IPS-15b (cell line): ENCODE data around the gene AKR1B15.
"Not testable (repeated sequence)": the region's sequence is repeated elsewhere in the genome, so short reads cannot be mapped to it uniquely, and the experiment has no call there.

Source experiments
- H3K27me3 ChIP-seq: one replicate; pipeline ENCODE4 v1.6.1; 2013; ENCODE audit warnings: low read length; ENCODE audit not compliant: control insufficient read depth, insufficient read depth
- H3K36me3 ChIP-seq: one replicate; pipeline ENCODE4 v1.6.1; 2013; ENCODE audit warnings: low read length; ENCODE audit not compliant: control insufficient read depth, insufficient read depth
- H3K4me1 ChIP-seq: one replicate; pipeline ENCODE4 v1.6.1; 2013; ENCODE audit warnings: mild to moderate bottlenecking, low read length; ENCODE audit not compliant: control insufficient read depth, insufficient read depth
- H3K4me3 ChIP-seq: one replicate; pipeline ENCODE4 v1.5.1; 2013; ENCODE audit warnings: low read depth, low read length
- H3K9ac ChIP-seq: one replicate; pipeline ENCODE4 v1.6.1; 2013; ENCODE audit warnings: low read depth, mild to moderate bottlenecking, low read length
- H3K9me3 ChIP-seq: one replicate; pipeline ENCODE4 v1.6.1; 2013; ENCODE audit warnings: mild to moderate bottlenecking, low read length; ENCODE audit not compliant: control insufficient read depth, insufficient read depth

Gene AKR1B15

DNA sequence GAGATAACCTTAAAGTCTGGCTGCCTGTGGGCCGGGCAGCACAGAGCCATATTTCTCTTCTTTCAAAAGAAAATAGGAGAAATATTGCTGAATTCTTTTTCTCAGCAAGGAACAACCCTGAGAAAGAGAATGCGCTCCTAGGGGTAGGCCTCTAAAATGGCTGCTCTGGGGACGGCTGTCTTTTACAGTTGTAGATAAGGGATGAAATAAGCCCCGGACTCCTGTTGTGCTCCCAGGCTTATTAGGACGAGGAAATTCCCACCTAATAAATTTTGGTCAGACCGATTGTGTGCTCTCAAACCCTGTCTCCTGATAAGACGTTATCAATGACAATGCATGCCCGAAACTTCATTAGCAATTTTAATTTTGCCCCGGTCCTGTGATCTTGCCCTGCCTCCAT lies 21.1 kb downstream of the AKR1B15 start:
- not testable (repeated sequence) for H3K4me3 ChIP-seq, H3K27me3 ChIP-seq, H3K9ac ChIP-seq, H3K36me3 ChIP-seq, H3K9me3 ChIP-seq, H3K4me1 ChIP-seq

DNA sequence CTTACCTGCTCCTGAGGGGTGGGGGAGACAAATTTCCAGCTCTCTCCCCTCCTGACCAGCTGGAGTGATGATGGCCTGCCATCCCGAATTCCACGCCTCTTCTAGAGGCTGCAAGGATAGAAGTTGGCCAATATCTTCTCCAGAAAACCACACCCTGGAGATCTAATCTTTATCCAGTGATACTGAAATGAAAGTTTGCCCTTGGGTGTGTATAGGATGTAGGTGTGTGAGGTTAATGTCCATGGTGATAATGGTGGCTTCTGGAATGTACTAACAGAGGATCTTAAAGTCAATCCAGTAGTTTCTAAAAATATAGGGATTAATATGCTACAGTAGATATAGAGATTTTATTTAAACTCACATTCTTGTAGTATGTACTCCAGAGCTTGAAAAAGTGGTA lies 22.2 kb downstream of the AKR1B15 start:
- no peak overlapping the region for H3K4me3 ChIP-seq
- H3K9me3 ChIP-seq: no peaks in the 10 kb centered on the region
- no peak overlapping the region for H3K9ac ChIP-seq
- H3K36me3 ChIP-seq: no peaks in the 10 kb centered on the region
- no peaks in the 10 kb centered on the region for H3K4me1 ChIP-seq
- H3K27me3 ChIP-seq: no peaks in the 10 kb centered on the region

DNA sequence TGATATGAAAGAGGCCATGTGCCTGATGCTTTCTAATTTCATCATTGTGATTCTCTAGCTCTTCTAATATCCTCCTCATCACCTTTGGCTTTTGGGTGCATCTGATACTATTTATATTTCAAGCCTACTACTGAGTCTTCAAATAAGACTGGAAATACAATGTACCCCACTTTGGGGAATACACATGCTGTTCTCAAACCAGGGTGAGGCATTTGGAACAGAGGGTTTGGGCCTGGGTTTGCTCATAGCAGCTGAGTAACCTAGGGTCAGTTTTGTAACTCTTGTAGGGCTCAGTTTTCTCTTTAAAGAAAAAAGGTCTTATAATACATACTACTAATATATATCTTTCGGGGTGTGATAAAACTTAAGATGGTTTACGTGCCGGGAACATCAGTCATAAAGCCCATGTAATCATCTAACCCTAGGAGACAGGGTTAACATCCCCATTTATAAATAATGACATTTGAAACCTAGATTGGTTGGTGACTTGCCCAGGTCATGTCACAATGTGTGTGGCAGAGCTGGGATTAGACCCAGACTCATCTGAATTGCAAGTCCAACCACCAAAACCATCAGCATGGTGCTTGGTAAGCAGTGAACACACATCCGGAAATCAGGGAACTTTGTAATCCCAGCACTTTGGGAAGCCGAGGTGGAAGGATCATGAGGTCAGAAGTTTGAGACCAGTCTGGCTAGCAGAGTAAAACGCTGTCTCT lies 23.0 kb downstream of the AKR1B15 start:
- Histone ChIP-seq H3K4me3 (no peak overlapping the region), H3K27me3 (no peaks in the 10 kb centered on the region), H3K9me3 (no peaks in the 10 kb centered on the region), H3K4me1 (no peaks in the 10 kb centered on the region), H3K9ac (no peak overlapping the region), H3K36me3 (no peaks in the 10 kb centered on the region)

- H3K27me3 ChIP-seq: peaks cover 2% of the 10 kb centered on the region
- no peaks in the 10 kb centered on the region for H3K36me3 ChIP-seq
- H3K9ac ChIP-seq: no peak overlapping the region
- H3K9me3 ChIP-seq: no peaks in the 10 kb centered on the region
- no peaks in the 10 kb centered on the region for H3K4me1 ChIP-seq
- no peak overlapping the region for H3K4me3 ChIP-seq
Measured at GRCh38 chr7:134574322-134574721, 25.4 kb downstream of the AKR1B15 start.

- no peaks in the 10 kb centered on the region for H3K4me1 ChIP-seq
- no peak overlapping the region for H3K9ac ChIP-seq
- H3K9me3 ChIP-seq: no peaks in the 10 kb centered on the region
- no peaks in the 10 kb centered on the region for H3K36me3 ChIP-seq
- no peak overlapping the region for H3K4me3 ChIP-seq
- H3K27me3 ChIP-seq: peaks cover under 1% of the 10 kb centered on the region
Measured at GRCh38 chr7:134584290-134584689, 35.4 kb downstream of the AKR1B15 start.

DNA sequence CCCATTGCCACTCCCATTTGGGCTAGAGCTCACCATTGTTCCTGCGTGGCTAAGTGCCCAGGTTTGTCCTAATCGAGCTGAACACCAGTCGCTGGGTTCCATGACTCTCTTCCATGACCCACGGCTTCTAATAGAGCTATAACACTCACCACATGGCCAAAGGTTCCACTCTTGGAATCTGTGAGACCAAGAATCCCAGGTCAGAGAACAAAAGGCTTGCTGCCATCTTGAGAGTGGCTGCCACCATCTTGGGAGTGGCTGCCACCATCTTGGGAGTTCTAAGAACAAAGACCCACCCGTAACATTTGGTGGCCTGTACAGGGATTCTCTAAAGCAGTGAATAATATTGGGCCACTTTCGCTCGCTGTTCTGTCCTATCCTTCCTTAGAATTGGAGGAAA lies 37.0 kb downstream of the AKR1B15 start:
- Histone ChIP-seq H3K36me3 (no peaks in the 10 kb centered on the region), H3K27me3 (no peaks in the 10 kb centered on the region), H3K4me1 (no peaks in the 10 kb centered on the region), H3K9ac (no peak overlapping the region), H3K9me3 (no peaks in the 10 kb centered on the region), H3K4me3 (no peak overlapping the region)

GRCh38 chr7:134587750-134588149 lies 38.8 kb downstream of the AKR1B15 start:
- Histone ChIP-seq H3K4me1 (no peaks in the 10 kb centered on the region), H3K9ac (no peak overlapping the region), H3K9me3 (no peaks in the 10 kb centered on the region), H3K36me3 (no peaks in the 10 kb centered on the region), H3K27me3 (no peaks in the 10 kb centered on the region), H3K4me3 (no peak overlapping the region)

DNA sequence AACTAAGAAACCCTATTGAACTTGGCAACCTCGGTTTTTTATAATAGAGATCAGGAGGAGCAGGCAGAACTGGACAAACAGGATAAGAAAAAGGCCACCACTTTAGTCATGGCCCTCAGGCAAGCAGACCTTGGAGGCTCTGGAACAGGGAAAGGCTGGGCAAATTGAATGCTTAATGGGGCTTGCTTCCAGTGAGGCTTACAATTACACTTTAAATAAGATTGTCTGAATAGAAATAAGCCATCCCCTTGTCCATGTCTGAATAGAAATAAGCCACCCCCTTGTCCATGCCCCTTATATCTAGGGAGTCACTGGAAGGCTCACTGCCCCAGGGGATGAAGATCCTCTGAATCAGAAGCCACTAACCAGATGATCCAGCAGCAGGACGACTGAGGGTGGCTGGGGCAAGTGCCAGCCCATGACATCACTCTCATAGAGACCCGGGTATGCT lies 40.6 kb downstream of the AKR1B15 start:
- no peaks in the 10 kb centered on the region for H3K4me1 ChIP-seq
- H3K27me3 ChIP-seq: no peaks in the 10 kb centered on the region
- no peaks in the 10 kb centered on the region for H3K36me3 ChIP-seq
- no peak overlapping the region for H3K9ac ChIP-seq
- H3K4me3 ChIP-seq: no peak overlapping the region
- no peaks in the 10 kb centered on the region for H3K9me3 ChIP-seq

GRCh38 chr7:134593530-134594392 lies 44.9 kb downstream of the AKR1B15 start:
- Histone ChIP-seq H3K4me3 (no peak overlapping the region), H3K9ac (no peak overlapping the region), H3K27me3 (no peaks in the 10 kb centered on the region), H3K36me3 (no peaks in the 10 kb centered on the region), H3K4me1 (no peaks in the 10 kb centered on the region), H3K9me3 (no peaks in the 10 kb centered on the region)

DNA sequence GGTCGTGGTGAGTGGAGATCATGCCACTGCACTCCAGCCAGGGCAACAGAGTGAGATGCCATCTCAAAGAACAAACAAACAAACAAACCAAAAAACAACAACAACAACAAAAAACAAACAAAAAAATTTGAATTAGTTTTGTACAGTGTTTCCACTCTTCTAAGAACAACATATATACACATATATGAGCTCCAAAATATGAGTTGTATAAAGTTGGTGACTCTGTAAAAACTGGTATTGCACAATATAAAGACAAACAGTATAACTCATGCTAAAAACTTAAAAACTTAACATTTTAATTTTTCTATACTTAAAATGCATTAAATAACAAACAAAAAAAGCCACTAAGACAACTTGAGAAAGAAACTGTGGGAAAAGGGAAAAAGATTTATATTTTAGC lies 46.0 kb downstream of the AKR1B15 start:
- Histone ChIP-seq H3K36me3 (no peaks in the 10 kb centered on the region), H3K9me3 (no peaks in the 10 kb centered on the region), H3K9ac (no peak overlapping the region), H3K27me3 (no peaks in the 10 kb centered on the region), H3K4me1 (no peaks in the 10 kb centered on the region), H3K4me3 (no peak overlapping the region)

- no peaks in the 10 kb centered on the region for H3K36me3 ChIP-seq
- no peak overlapping the region for H3K4me3 ChIP-seq
- no peak overlapping the region for H3K9ac ChIP-seq
- no peaks in the 10 kb centered on the region for H3K4me1 ChIP-seq
- no peaks in the 10 kb centered on the region for H3K9me3 ChIP-seq
- no peaks in the 10 kb centered on the region for H3K27me3 ChIP-seq
Measured at GRCh38 chr7:134599371-134599770, 50.5 kb downstream of the AKR1B15 start.

GRCh38 chr7:134601459-134601858 lies 52.5 kb downstream of the AKR1B15 start:
- Histone ChIP-seq H3K4me1 (no peaks in the 10 kb centered on the region), H3K9me3 (no peaks in the 10 kb centered on the region), H3K4me3 (no peak overlapping the region), H3K36me3 (no peaks in the 10 kb centered on the region), H3K9ac (no peak overlapping the region), H3K27me3 (no peaks in the 10 kb centered on the region)
